Breast epithelium (tissue), 3 donors: ENCODE results near the gene PC.

Experiments used
- CTCF ChIP-seq, 3 donors: fragments of 450-650 bp; IDR thresholded peaks; one replicate each; pipeline ENCODE4 v1.5.1; 2016 to 2017; ENCODE audit warnings: antibody characterized with exemption in 3 of 3, mild to moderate bottlenecking in 3 of 3, moderate library complexity in 3 of 3
- POLR2A ChIP-seq: fragments of 450-650 bp; IDR thresholded peaks from one replicate; pipeline ENCODE4 v1.6.1; 2016; ENCODE audit warnings: antibody characterized with exemption, mild to moderate bottlenecking, moderate library complexity

DNA sequence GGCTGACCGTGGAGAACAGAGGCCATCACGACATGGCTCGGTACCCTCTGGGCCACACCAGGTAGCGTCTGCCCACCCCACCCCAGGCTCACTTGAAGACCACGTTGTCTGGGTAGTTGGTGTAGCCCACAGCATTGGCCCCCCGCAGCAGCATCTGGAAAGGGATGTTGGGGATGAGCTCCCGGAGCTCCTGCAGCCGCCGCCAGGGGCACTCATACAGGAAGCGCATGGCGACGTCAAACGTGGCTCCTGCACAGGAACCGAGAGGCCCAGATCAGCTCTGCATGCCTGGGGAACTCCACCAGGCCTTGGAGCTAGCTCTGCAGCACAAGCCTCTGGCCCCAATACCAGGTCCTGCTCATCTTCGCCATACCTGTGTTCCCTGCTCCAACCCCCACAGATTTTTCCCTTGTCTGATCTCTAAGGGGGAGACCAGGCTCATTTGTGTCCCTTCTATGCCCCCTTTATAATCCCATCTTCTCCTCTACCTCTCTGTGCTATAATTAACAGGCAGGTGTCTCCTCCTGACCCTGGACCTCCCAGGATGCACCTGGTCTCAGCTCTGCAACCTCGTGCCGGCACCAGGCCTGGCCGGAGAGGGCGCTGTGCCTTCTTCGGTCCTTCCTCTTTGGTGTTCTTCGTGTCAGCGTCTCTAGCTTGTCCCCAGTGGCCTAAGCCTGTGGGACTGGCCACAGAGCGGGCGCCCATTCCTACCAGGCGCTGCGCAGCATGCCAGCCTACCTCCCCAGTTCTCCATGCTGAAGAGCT is 106.3 kb downstream of the PC start:
- TF ChIP-seq CTCF (IDR thresholded peaks at IDR 0.05): no peak
- TF ChIP-seq POLR2A: no peak
